ENCODE results near the gene GNPDA1.

- TF ChIP-seq GABPA (IDR thresholded peaks at IDR 0.05; ENCODE audit: low read depth) (no peak), CTCF (IDR thresholded peaks at IDR 0.05) (no peak)
These were observed 19.3 kb upstream of the GNPDA1 start for GRCh38 chr5:142032150-142032549.

Measured in SK-N-SH (cell line).